ENCODE measurements around the gene SETD3. TPM values are rescaled to one million over a fixed set of nuclear protein-coding genes. Genes with fewer than 3 reads are reported as not detected.
A peak's percentile ranks its signal among the peaks of the same experiment; 100 is the strongest.

SETD3 gene
- total RNA-seq (100 to 1,000 TPM in 1 of 5 donors, 10 to 100 TPM in 4; 30.4 to 119 (median 51.4) TPM), polyA plus RNA-seq (10 to 100 TPM; 24.1 to 51.6 (median 29.9) TPM)
- long read RNA-seq, donor 1, partial matches to known transcripts, result 14 of 16 reads
- long read RNA-seq, donor 1, other reads (novel, unspliced or antisense), result 0 of 16 reads
- long read RNA-seq, donor 2, partial matches to known transcripts, result 8 of 12 reads
- long read RNA-seq, donor 2, other reads (novel, unspliced or antisense), result 0 of 12 reads
- long read RNA-seq, donor 3, partial matches to known transcripts, result 8 of 11 reads
- long read RNA-seq, donor 3, other reads (novel, unspliced or antisense), result 0 of 11 reads
- long read RNA-seq, donor 4, result 0 reads
- long read RNA-seq, donor 5, partial matches to known transcripts, result 0 of 6 reads
- long read RNA-seq, donor 5, other reads (novel, unspliced or antisense), result 0 of 6 reads
- long read RNA-seq, donor 6, transcript SETD3-202 (13 exons, 2,878 nt), result major isoform, 9 of 38 reads
- long read RNA-seq, donor 6, partial matches to known transcripts, result 28 of 38 reads
- long read RNA-seq, donor 6, other reads (novel, unspliced or antisense), result 0 of 38 reads
- long read RNA-seq, donor 7, transcript SETD3-202 (13 exons, 2,878 nt), result major isoform, 6 of 7 reads
- long read RNA-seq, donor 7, partial matches to known transcripts, result 0 of 7 reads
- long read RNA-seq, donor 7, other reads (novel, unspliced or antisense), result 0 of 7 reads
- long read RNA-seq, donor 8, partial matches to known transcripts, result 8 of 12 reads
- long read RNA-seq, donor 8, other reads (novel, unspliced or antisense), result 0 of 12 reads
- long read RNA-seq, donor 9, partial matches to known transcripts, result 5 of 8 reads
- long read RNA-seq, donor 9, other reads (novel, unspliced or antisense), result 0 of 8 reads
- long read RNA-seq, donor 10, partial matches to known transcripts, result 0 of 3 reads
- long read RNA-seq, donor 10, other reads (novel, unspliced or antisense), result 0 of 3 reads

DNA sequence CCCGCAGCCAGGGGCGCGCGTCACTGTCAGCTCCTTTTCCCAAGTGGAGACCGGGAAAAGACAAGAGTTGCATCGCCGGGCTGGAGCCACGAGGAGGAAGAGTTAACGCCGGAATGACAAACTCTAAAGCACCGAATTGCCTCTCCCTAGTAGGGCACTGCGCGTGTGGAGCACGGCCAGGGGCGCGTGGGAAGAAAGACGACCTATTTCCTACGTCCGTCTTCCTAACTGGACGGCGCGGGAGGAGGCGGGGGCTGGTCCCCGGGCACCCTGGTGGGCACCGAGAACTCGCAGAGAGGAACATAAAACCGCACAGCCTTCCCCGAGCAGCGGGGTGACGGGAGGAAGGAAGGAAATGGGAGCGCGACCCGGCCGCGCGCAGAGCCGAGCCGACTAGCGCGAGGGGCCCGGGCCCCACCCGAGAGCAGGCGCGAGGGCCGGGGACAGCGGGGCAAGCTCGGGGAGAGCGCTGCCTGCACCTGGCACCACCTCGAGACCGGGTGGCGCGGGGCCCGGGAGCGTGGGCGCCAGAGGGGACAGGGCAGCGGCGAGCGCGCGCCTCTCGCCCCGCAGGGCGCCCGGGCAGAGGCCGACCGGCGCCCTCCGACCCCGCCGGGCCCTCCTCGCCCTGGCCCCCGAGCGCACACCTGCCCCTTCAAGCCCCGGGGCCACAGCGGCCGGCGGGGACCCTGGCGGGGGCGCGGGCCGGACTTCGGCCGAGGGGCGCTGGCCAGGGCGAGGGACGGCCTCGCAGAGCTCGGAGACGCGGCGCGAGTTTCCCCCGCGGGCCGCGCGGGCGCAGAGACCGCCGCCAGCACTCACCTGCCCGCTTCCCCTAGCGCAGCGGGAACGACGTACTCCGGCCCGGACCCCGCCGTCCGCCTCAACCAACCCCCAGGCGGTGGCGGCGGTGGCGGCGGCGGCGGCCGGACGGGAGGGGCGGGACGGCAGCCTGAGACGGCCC, at the start of gene SETD3:
TSS of gene SETD3 (minus strand) at position 954 of the 964 bp plus-strand sequence. CDS start 15,054 bp downstream, outside the sequence.
- intact Hi-C loops (cut with DNase I; ENCODE audit: low total_unique reads), result no loop called here
- Histone ChIP-seq H3K4me3 (peak within 1 kb of the TSS; percentile 82 to 99 (median 98)), H3K9me3 (no peaks in the 10 kb centered on the region), H3K4me1 (peaks cover 31 to 78% (median 54%) of the 10 kb centered on the region in 4 donors), H3K36me3 (no peaks in the 10 kb centered on the region), H3K27me3 (no peaks in the 10 kb centered on the region), H3K27ac (peak within 1 kb of the TSS; percentile 96 to 100 (median 98))
- TF ChIP-seq, protein P1, sequence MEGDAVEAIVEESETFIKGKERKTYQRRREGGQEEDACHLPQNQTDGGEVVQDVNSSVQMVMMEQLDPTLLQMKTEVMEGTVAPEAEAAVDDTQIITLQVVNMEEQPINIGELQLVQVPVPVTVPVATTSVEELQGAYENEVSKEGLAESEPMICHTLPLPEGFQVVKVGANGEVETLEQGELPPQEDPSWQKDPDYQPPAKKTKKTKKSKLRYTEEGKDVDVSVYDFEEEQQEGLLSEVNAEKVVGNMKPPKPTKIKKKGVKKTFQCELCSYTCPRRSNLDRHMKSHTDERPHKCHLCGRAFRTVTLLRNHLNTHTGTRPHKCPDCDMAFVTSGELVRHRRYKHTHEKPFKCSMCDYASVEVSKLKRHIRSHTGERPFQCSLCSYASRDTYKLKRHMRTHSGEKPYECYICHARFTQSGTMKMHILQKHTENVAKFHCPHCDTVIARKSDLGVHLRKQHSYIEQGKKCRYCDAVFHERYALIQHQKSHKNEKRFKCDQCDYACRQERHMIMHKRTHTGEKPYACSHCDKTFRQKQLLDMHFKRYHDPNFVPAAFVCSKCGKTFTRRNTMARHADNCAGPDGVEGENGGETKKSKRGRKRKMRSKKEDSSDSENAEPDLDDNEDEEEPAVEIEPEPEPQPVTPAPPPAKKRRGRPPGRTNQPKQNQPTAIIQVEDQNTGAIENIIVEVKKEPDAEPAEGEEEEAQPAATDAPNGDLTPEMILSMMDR (IDR thresholded peaks at IDR 0.05), result peak in 1 of 7 experiments; percentile 2
- TF ChIP-seq POLR2AphosphoS5 (IDR thresholded peaks at IDR 0.05) (peak in 2 of 3 donors; percentile 23 to 51), EP300 (IDR thresholded peaks at IDR 0.05) (no peak)
- peak; percentile 54 to 79 for DNase-seq
- WGBS, 5 donors, result 0% methylated on average over 35 to 111 of the region's 122 CpGs

DNA sequence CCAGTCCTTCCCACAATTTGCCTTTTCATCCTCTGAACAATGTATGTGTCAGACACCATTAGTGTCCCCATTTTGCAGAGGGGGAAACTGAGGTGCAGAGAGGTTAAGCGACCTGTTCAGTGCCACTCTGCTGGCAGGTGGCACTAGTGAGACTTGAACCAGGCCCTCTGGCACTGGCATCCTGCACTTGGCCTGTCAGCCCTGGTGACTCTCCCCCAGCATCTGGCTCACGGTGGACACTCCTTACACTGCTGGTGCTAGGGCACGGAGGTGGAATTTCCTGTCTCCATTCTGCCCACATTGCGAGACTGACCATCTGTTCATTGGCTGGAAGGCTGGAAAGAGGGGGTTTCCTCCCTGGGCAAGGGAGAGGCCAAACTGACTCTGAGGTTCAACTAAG, 49.2 kb upstream of the SETD3 start:
- Histone ChIP-seq H3K36me3 (no peaks in the 10 kb centered on the region), H3K4me1 (peaks cover 16 to 63% (median 33%) of the 10 kb centered on the region in 4 donors), H3K27me3 (no peaks in the 10 kb centered on the region), H3K9me3 (no peaks in the 10 kb centered on the region), H3K27ac (no peak overlapping the region), H3K4me3 (no peak overlapping the region)
- intact Hi-C loops (cut with DNase I; ENCODE audit: low total_unique reads), result no loop called here
- DNase-seq, result no peak
- no peak for TF ChIP-seq POLR2AphosphoS5 (IDR thresholded peaks at IDR 0.05)
- no peak for TF ChIP-seq POLR2A (IDR thresholded peaks at IDR 0.05)
- TF ChIP-seq, protein P1 (IDR thresholded peaks at IDR 0.05), result no peak
- 78 to 91% (median 86%) methylated on average over 4 of the region's 4 CpGs for WGBS, 5 donors

GRCh38 chr14:99527427-99528076, 46.9 kb upstream of the SETD3 start:
- WGBS, 5 donors, result 79 to 85% (median 84%) methylated on average over 16 to 19 of the region's 19 CpGs
- H3K36me3 ChIP-seq, result no peaks in the 10 kb centered on the region
- TF ChIP-seq, protein P1 (IDR thresholded peaks at IDR 0.05), result no peak
- no peak for TF ChIP-seq POLR2A (IDR thresholded peaks at IDR 0.05)
- no peak for TF ChIP-seq POLR2AphosphoS5 (IDR thresholded peaks at IDR 0.05)
- TF ChIP-seq EP300 (IDR thresholded peaks at IDR 0.05), result no peak
- peaks cover 36 to 78% (median 52%) of the 10 kb centered on the region in 4 donors for H3K4me1 ChIP-seq
- intact Hi-C loops (cut with DNase I; ENCODE audit: low total_unique reads), result no loop called here
- no peaks in the 10 kb centered on the region for H3K27me3 ChIP-seq
- H3K4me3 ChIP-seq, result no peak overlapping the region
- no peak for DNase-seq
- H3K9me3 ChIP-seq, result no peaks in the 10 kb centered on the region
- H3K27ac ChIP-seq, result peak overlapping the region in 1 of 5 donors; percentile 24

All from stomach (tissue), 19 donors.